ENCODE results near the gene ZFP69.

Gene ZFP69

DNA sequence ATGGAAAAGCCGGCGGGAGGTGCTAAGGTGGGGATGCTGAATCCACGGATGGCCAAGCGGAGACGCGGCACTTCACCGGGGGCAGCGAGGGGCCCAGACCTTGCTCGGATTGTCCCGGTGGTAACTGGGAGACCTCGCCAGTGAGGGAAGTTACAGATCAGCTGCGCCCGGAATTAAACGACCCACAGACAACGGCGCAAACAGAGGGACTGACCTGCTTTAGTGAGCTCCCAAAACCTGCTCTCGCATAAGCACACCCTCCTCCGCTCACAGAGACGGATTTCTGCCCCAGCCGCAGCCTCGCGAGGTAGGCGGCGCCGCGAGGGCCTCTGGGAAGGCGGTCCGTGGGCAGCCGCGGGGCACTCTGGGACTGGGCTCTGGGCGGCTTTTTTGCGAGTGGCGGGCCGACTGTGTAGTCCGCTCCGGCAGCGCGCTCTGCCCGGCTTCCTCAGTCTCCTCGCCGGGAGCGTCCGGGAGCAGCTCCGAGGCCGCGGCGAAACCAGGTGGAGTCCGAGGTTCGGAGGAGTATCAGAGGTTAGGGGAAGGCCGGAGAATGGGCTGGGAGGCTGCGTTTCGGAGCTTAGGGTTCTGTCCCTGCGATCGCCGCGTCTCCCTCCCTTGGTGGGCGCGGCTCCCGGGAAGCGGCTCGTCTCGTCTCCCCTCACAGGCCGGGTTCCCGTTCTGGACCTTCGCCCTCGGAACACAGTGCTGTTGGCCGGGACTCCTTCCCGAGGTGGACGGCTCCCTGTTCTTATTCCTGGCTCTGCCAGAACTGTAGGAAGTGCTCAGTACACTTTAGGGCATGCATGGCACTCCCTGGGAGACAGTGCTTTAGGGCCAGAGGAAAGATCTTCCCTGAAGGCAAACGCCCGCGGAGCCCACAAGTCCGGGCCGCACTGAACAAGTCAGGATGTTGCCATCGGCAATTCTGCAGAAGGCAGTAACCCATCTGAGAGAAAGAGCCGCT lies 31.6 kb downstream of the ZFP69 start, which contains the start of gene EXO5:
Gene EXO5, plus strand, starts transcription at position 393 of the 967 bp plus-strand sequence. CDS start 5,778 bp downstream, outside the sequence.
- peak; percentile 85 for DNase-seq

GRCh38 chr1:40519517-40519916 lies 42.4 kb downstream of the ZFP69 start:
- DNase-seq: no peak

DNA sequence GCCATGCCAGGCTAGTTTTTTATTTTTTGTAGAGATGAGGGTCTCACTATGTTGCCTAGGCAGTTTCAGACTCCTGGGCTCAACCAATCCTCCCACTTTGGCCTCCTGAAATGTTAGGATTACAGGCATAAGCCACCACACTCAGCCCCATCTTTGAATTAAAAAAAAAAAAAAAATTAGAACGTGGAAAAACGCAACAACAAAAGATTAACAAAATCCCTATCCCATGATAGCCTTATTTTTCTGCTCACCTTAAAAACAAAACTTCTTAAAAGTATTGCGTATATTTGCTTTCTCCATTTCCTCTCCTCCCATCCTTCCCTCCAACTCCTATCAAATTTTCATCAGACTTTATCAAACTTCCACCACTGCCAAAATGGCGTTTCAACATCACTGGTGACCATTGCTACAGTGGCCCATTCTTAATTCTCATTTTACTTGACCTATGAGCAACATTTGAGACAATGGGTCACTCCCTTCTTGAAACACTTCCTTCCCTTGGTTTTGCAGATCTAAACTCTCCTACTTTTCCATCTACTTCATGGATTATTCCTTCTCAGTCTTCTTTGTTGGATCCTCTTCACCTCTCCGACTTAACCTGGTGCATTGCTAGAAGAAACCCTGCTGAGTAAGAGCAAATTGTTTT lies 53.8 kb downstream of the ZFP69 start:
- DNase-seq: no peak

DNA sequence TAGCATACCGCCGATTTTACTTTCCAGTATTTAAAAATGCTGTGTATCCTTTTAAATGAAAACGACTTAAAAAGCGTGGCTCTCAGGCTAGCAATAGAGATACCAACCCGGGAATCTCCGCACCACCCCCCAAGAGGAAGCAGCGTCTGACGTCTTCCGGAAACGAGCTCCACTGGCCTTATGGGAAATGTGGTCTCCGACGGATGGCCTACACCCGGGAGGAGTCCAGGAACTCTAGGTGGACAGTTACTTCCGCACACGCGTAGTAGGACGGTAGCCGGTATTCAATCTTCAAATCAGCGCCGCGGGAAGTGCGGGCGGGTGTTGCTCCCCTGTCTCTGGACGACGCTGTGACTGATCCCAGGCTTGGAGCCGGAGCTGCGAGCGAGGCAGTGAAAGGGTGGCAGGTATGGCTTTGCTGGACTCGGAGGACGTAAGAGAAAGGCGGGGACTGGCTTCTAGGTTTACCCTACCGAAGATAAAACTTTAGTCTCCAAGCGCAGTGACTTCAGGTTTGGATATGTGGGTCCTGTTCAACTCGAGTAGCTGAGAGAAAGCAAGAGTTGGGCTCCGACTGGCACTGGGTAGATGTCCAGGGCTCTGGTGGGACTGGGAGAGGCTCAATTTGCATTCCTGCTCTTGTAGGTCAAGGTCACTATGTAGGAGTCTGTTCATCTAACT lies 54.4 kb downstream of the ZFP69 start, which contains the start of gene ZNF684:
Gene ZNF684, plus strand, starts transcription at position 257 of the 681 bp plus-strand sequence. CDS start 1,530 bp downstream, outside the sequence.
- DNase-seq: peak; percentile 88

DNA sequence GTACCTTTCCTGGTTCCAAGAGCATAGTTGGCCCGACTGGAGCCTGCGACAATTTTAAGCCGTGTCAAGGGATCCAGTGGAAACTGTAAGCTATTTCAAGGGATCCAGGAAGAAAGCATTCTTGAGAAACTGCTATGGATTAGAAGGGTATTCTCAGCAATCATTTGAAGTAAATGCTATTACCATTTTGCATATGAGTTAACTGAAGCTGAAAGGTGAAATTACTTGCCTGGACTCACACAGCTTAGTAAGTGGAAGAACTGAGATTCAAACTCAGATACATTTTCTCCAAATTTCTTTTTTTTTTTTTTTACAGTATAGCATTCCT lies 54.9 kb downstream of the ZFP69 start:
- DNase-seq: no peak

DNA sequence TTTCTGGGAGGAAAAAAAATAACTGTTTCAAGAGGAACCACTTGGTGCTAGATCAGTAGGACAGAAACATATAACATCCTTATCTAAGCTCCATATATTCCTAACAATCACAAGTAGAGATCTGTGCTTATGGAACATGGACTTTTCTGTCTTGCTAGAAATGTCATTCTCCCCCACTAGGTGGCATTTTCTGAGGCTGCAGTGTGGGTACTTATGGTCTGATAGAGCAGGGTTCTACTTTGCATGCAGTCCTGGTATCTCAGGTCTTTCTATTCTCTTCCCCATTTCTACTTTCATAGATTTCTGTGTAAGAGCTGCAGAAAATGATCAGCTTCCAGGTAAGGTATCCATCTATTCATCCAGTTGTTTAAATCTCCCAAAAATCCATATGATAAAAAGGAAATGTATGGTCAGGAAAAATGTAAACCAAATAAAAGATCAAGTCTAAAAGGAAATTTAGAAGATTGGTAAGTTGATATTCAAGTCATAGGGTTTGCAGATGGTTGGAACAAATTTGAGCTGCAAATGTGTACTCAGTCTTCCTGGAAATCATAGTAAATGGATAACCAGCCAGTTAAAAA lies 55.8 kb downstream of the ZFP69 start:
- peak; percentile 36 for DNase-seq

GRCh38 chr1:40534589-40534988 lies 57.5 kb downstream of the ZFP69 start:
- DNase-seq: no peak

DNA sequence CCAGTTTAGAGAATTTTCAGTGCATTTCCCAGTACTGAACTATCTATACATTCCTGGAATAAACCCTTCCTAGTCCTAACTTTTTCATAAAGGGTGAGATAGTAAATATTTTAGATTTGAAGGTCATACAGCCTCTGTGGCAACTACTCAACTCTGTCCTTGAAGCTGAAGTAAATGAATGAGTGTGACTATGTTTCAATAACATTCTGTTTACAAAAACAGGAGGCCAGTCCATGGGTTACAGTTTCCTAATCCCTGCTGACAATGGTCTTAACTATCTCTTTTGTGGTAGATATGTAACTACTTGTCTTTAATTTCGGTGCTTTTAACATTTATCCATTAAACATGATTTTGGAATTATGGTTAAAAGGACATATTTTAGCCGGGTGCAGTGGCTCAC lies 58.6 kb downstream of the ZFP69 start:
- no peak for DNase-seq

DNA sequence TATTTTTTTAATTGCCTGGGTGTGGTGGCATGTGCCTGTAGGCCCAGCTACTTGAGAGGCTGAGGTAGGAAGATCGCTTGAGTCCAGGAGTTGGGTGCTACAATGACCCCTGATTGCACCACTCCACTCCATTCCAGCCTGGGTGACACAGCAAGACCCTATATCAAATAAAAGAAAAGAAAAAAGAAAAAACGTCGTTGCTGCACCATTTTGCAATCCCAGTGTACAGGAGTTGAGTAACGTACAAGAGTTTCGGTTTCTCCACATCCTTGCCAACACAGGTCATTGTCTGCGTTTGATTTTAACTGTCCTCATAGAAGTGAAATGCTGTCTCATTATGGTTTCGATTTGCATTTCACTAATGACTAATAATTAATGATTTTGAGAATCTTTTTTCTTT lies 62.2 kb downstream of the ZFP69 start:
- no peak for DNase-seq

Data from stimulated activated CD4-positive, alpha-beta T cell treated with anti-CD3 and anti-CD28 coated beads, Interleukin-4, amount 100 ng/mL, for 24 hours (primary cell).